Caki2 (cell line): Measurements from ENCODE around the gene WDPCP. TPM values are rescaled to one million over a fixed set of nuclear protein-coding genes. Genes with fewer than 3 reads are reported as not detected.
"Not testable (repeated sequence)": the region's sequence is repeated elsewhere in the genome, so short reads cannot be mapped to it uniquely, and the experiment has no call there.

Source experiments
- DNase-seq: peaks from one replicate; pipeline ENCODE4 v3.0.0-alpha.2; 2015; ENCODE audit warnings: low read depth
- in situ Hi-C: cut with HindIII; loops from 2 replicates; pipeline ENCODE4 v1.10.0; 2016; ENCODE audit warnings: low sequenced_read_pairs, low pct_unique_long_range_greater_than_20kb, mixed read lengths
- total RNA-seq: library from RNA; depleted of rRNA; stranded (reverse); fragments of >200 nt; shearing (Covaris generic); gene quantifications from 2 replicates; pipeline ENCODE4 v1.2.3, GENCODE V29; 2014; ENCODE audit warnings: low replicate concordance

The WDPCP gene
- total RNA-seq, 1 experiment from 2014 or later: 4.9 TPM

GRCh38 chr2:63218800-63219526, 369.3 kb downstream of the WDPCP start:
- DNase-seq: peak; percentile 32
- in situ Hi-C loops: no loop called here

- DNase-seq: no peak
- in situ Hi-C loops: no loop called here
Measured at GRCh38 chr2:63195310-63195709, 393.0 kb downstream of the WDPCP start.

GRCh38 chr2:63194175-63194574, 394.1 kb downstream of the WDPCP start:
- no peak for DNase-seq
- in situ Hi-C loops: no loop called here

GRCh38 chr2:63192889-63193774, 395.1 kb downstream of the WDPCP start:
- in situ Hi-C loops: no loop called here

GRCh38 chr2:63192169-63192888, 395.9 kb downstream of the WDPCP start:
- no peak for DNase-seq
- in situ Hi-C loops: no loop called here

More at GRCh38 chr2:63192889-63193774, 395.1 kb downstream of the WDPCP start:
- DNase-seq: no peak

GRCh38 chr2:63189026-63189425, 399.3 kb downstream of the WDPCP start:
- in situ Hi-C loops: no loop called here
- no peak for DNase-seq

- DNase-seq: no peak
- in situ Hi-C loops: no loop called here
Measured at GRCh38 chr2:63186331-63186730, 401.9 kb downstream of the WDPCP start.

- DNase-seq: no peak
- in situ Hi-C loops: no loop called here
Measured at GRCh38 chr2:63163161-63163820, 425.0 kb downstream of the WDPCP start.

- in situ Hi-C loops: no loop called here
- DNase-seq: no peak
Measured at GRCh38 chr2:63159262-63159661, 429.0 kb downstream of the WDPCP start.

GRCh38 chr2:63136683-63137082, 451.6 kb downstream of the WDPCP start:
- in situ Hi-C loops, DNase-seq: not testable (repeated sequence)

- in situ Hi-C loops: no loop called here
Measured at GRCh38 chr2:63132020-63132419, 456.3 kb downstream of the WDPCP start.

GRCh38 chr2:63131196-63131595, 457.1 kb downstream of the WDPCP start:
- no peak for DNase-seq
- in situ Hi-C loops: no loop called here

More at GRCh38 chr2:63132020-63132419, 456.3 kb downstream of the WDPCP start:
- DNase-seq: no peak

GRCh38 chr2:63127594-63127993, 460.7 kb downstream of the WDPCP start:
- in situ Hi-C loops: no loop called here
- DNase-seq: no peak

GRCh38 chr2:63124850-63125249, 463.4 kb downstream of the WDPCP start:
- in situ Hi-C loops: no loop called here
- DNase-seq: no peak

GRCh38 chr2:63124218-63124617, 464.1 kb downstream of the WDPCP start:
- in situ Hi-C loops: no loop called here
- DNase-seq: no peak

- DNase-seq: no peak
- in situ Hi-C loops: no loop called here
Measured at GRCh38 chr2:63122921-63123320, 465.4 kb downstream of the WDPCP start.

GRCh38 chr2:63121055-63121834, 467.0 kb downstream of the WDPCP start:
- in situ Hi-C loops: no loop called here
- DNase-seq: no peak

GRCh38 chr2:63118821-63119220, 469.5 kb downstream of the WDPCP start:
- in situ Hi-C loops: no loop called here
- DNase-seq: no peak
